Cortex of kidney (tissue), 1 donor: Measurements from ENCODE around the gene INO80.
"Not testable (repeated sequence)": the region's sequence is repeated elsewhere in the genome, so short reads cannot be mapped to it uniquely, and the experiment has no call there.

Experiments used
- DNase-seq: peaks from one replicate; lab custom pipeline; 2025; lab: John Stamatoyannopoulos, UW

The INO80 gene

GRCh38 chr15:41116116-41116961 lies at the start of gene INO80:
TSS of gene INO80 (minus strand) at chr15:41116280. CDS start at chr15:41096310, 19,970 bp downstream.
- DNase-seq, result no peak

- DNase-seq, result no peak
Measured at GRCh38 chr15:41161736-41162135, 45.7 kb upstream of the INO80 start.

GRCh38 chr15:41161336-41161735 lies 45.3 kb upstream of the INO80 start:
- DNase-seq, result no peak

GRCh38 chr15:41160639-41161315 lies 44.7 kb upstream of the INO80 start:
- no peak for DNase-seq

GRCh38 chr15:41154412-41154811 lies 38.3 kb upstream of the INO80 start:
- DNase-seq, result no peak

- no peak for DNase-seq
Measured at GRCh38 chr15:41153733-41154132, 37.7 kb upstream of the INO80 start.

- DNase-seq, result no peak
Measured at GRCh38 chr15:41151451-41152005, 35.4 kb upstream of the INO80 start.

- no peak for DNase-seq
Measured at GRCh38 chr15:41150279-41150678, 34.2 kb upstream of the INO80 start.

GRCh38 chr15:41148065-41148464 lies 32.0 kb upstream of the INO80 start:
- no peak for DNase-seq

GRCh38 chr15:41139619-41140018 lies 23.5 kb upstream of the INO80 start:
- DNase-seq, result no peak

- DNase-seq, result not testable (repeated sequence)
Measured at GRCh38 chr15:41139112-41139511, 23.0 kb upstream of the INO80 start.

GRCh38 chr15:41135580-41135979 lies 19.5 kb upstream of the INO80 start:
- not testable (repeated sequence) for DNase-seq

- no peak for DNase-seq
Measured at GRCh38 chr15:41133454-41133853, 17.4 kb upstream of the INO80 start.

GRCh38 chr15:41132094-41132493 lies 16.0 kb upstream of the INO80 start:
- not testable (repeated sequence) for DNase-seq

GRCh38 chr15:41128174-41128902 lies 12.3 kb upstream of the INO80 start:
- no peak for DNase-seq

GRCh38 chr15:41125931-41126642 lies 10.0 kb upstream of the INO80 start:
- no peak for DNase-seq

- DNase-seq, result no peak
Measured at GRCh38 chr15:41125063-41125669, 9.1 kb upstream of the INO80 start.

- DNase-seq, result no peak
Measured at GRCh38 chr15:41124058-41124457, 8.0 kb upstream of the INO80 start.

- DNase-seq, result no peak
Measured at GRCh38 chr15:41122849-41123248, 6.8 kb upstream of the INO80 start.

- no peak for DNase-seq
Measured at GRCh38 chr15:41121951-41122350, 5.9 kb upstream of the INO80 start.

GRCh38 chr15:41116962-41117252 lies 827 bp upstream of the INO80 start:
- DNase-seq, result no peak
